A549 (cell line): ENCODE data around the gene TUBGCP5. TPM values are rescaled to one million over a fixed set of nuclear protein-coding genes. Genes with fewer than 3 reads are reported as not detected.

Experiments used
- ATAC-seq, 2 experiments: fragments of 200-7000 bp in 1 of 2; fragments of >200 bp in 1 of 2; cut with Nextera tagmentation in 1 of 2; cut with Tn5 transposase in 1 of 2; 3 replicates each; pipeline versions ENCODE4 v1.8.0 to v1.9.1; 2018 to 2020; ENCODE audit warnings: mild to moderate bottlenecking in 1 of 2, moderate library complexity in 1 of 2
- CTCF ChIA-PET: fragments of 300-600 bp; sonication (Branson Sonifier 250); formaldehyde crosslinking; extraction: SDS; loops from one replicate; lab custom pipeline; 2021; ENCODE audit warnings: antibody characterized with exemption, inconsistent platforms; lab: Yijun Ruan, JAX
- POLR2A ChIA-PET: fragments of 350-600 bp; formaldehyde crosslinking; extraction: SDS; loops from one replicate; lab custom pipeline; 2021; ENCODE audit warnings: antibody characterized with exemption, inconsistent platforms; lab: Yijun Ruan, JAX
- DNase-seq, 2 experiments: peaks; one replicate each; pipeline versions ENCODE4 v3.0.0 to v3.0.0-alpha.2; 2011 to 2016; ENCODE audit warnings: low read depth in 1 of 2, low spot score in 1 of 2
- FAIRE-seq: peaks from 2 replicates; lab custom pipeline; 2011; peaks lifted over from hg19 to GRCh38; lab: Jason Lieb, UNC
- H3K27ac ChIP-seq, 2 experiments: fragments of >200 bp; sonication (Bioruptor Twin); formaldehyde crosslinking; 3 replicates each; pipeline ENCODE4 v1.5.1; 2016 to 2017
- H3K4me1 ChIP-seq: fragments of >200 bp; sonication (Bioruptor Twin); formaldehyde crosslinking; 3 replicates; pipeline ENCODE4 v1.6.1; 2016
- H3K4me2 ChIP-seq: fragments of >200 bp; sonication (Bioruptor Twin); formaldehyde crosslinking; 3 replicates; pipeline ENCODE4 v1.6.1; 2016
- H3K4me3 ChIP-seq: fragments of >200 bp; sonication (Bioruptor Twin); formaldehyde crosslinking; 3 replicates; pipeline ENCODE4 v1.5.1; 2016
- H3K9me3 ChIP-seq: fragments of >200 bp; sonication (Bioruptor Twin); formaldehyde crosslinking; 3 replicates; pipeline ENCODE4 v1.6.1; 2016
- BCL3 ChIP-seq: fragments of >200 bp; sonication (Bioruptor Twin); formaldehyde crosslinking; IDR thresholded peaks from 3 replicates; pipeline ENCODE4 v1.6.1; 2016
- CBX2 ChIP-seq: fragments of 200-600 bp; sonication (generic); IDR thresholded peaks from 2 replicates; pipeline ENCODE4 v1.6.1; 2016; ENCODE audit warnings: low read depth, mild to moderate bottlenecking, borderline replicate concordance
- CEBPB ChIP-seq, 2 experiments: fragments of >200 bp in 1 of 2; sonication (Bioruptor Twin) in 1 of 2; formaldehyde crosslinking in 1 of 2; IDR thresholded peaks; 2 replicates each; pipeline ENCODE4 v1.6.1; 2012 to 2016
- CHD4 ChIP-seq: fragments of 200-600 bp; sonication (generic); IDR thresholded peaks from 2 replicates; pipeline ENCODE4 v1.6.1; 2016; ENCODE audit warnings: antibody characterized with exemption, mild to moderate bottlenecking, borderline replicate concordance
- FOSB ChIP-seq: fragments of 250-450 bp; sonication (Bioruptor Pico); IDR thresholded peaks from 2 replicates; pipeline ENCODE4 v1.5.0; 2020; ENCODE audit warnings: mild to moderate bottlenecking, moderate library complexity
- FOSL2 ChIP-seq, 2 experiments: fragments of 450-650 bp in 1 of 2; fragments of >200 bp in 1 of 2; sonication (Bioruptor Twin) in 1 of 2; formaldehyde crosslinking; IDR thresholded peaks; 2 replicates each; pipeline versions ENCODE4 v1.5.0 to v1.6.1; 2016 to 2020; ENCODE audit warnings: mild to moderate bottlenecking in 1 of 2, moderate library complexity in 1 of 2
- GATA3 ChIP-seq: IDR thresholded peaks from 2 replicates; pipeline ENCODE4 v1.6.1; 2012; ENCODE audit warnings: borderline replicate concordance
- HOXA7 ChIP-seq: fragments of 250-450 bp; sonication (Bioruptor Pico); IDR thresholded peaks from 2 replicates; pipeline ENCODE4 v1.5.0; 2020; ENCODE audit warnings: mild to moderate bottlenecking, moderate library complexity
- JUN ChIP-seq, 2 experiments: fragments of >200 bp; sonication (Bioruptor Twin); formaldehyde crosslinking; IDR thresholded peaks; 2 replicates in 1 of 2; 3 replicates in 1 of 2; pipeline ENCODE4 v1.6.1; 2016 to 2017
- MAX ChIP-seq: IDR thresholded peaks from 2 replicates; pipeline ENCODE4 v1.6.1; 2012
- NPAS2 ChIP-seq: fragments of 250-450 bp; sonication (Bioruptor Pico); IDR thresholded peaks from 2 replicates; pipeline ENCODE4 v1.8.0; 2022; ENCODE audit warnings: mild to moderate bottlenecking, moderate library complexity, borderline replicate concordance
- PHF8 ChIP-seq: fragments of 200-600 bp; sonication (generic); IDR thresholded peaks from 2 replicates; pipeline ENCODE4 v1.6.1; 2016; ENCODE audit warnings: low read depth, mild to moderate bottlenecking, antibody characterized with exemption, moderate library complexity, borderline replicate concordance
- POLR2A ChIP-seq: IDR thresholded peaks from 2 replicates; pipeline ENCODE4 v1.6.1; 2012; ENCODE audit warnings: mild to moderate bottlenecking, low read length
- RAD21 ChIP-seq, 2 experiments: fragments of >200 bp in 1 of 2; sonication (Bioruptor Twin) in 1 of 2; formaldehyde crosslinking in 1 of 2; IDR thresholded peaks in 1 of 2; conservative IDR thresholded peaks in 1 of 2; 2 replicates in 1 of 2; 3 replicates in 1 of 2; pipeline ENCODE4 v1.6.1; 2012 to 2018; ENCODE audit warnings: inconsistent platforms in 1 of 2
- RCOR1 ChIP-seq: fragments of 150-350 bp; IDR thresholded peaks from 2 replicates; pipeline ENCODE4 v1.6.1; 2014; ENCODE audit warnings: antibody characterized with exemption, low read length, low read depth
- REST ChIP-seq: fragments of 200-600 bp; sonication (generic); IDR thresholded peaks from 2 replicates; pipeline ENCODE4 v1.6.1; 2016; ENCODE audit warnings: antibody characterized with exemption, mild to moderate bottlenecking, moderate library complexity
- RFX5 ChIP-seq: fragments of 450-650 bp; IDR thresholded peaks from 2 replicates; pipeline ENCODE4 v1.7.1; 2014; ENCODE audit warnings: antibody characterized with exemption, mild to moderate bottlenecking, moderate library complexity
- SMC3 ChIP-seq: fragments of >200 bp; sonication (Bioruptor Twin); formaldehyde crosslinking; IDR thresholded peaks from 3 replicates; pipeline ENCODE4 v1.6.1; 2018; ENCODE audit warnings: inconsistent platforms
- TP53 ChIP-seq: fragments of 250-450 bp; sonication (Bioruptor Pico); IDR thresholded peaks from 2 replicates; pipeline ENCODE4 v1.5.0; 2021; ENCODE audit warnings: mild to moderate bottlenecking, moderate library complexity
- ZFP36 ChIP-seq: fragments of 450-650 bp; IDR thresholded peaks from 2 replicates; pipeline ENCODE4 v1.6.1; 2014; ENCODE audit warnings: borderline replicate concordance; ENCODE audit not compliant: partially characterized antibody
- WGBS: methylation state at CpG from one replicate; pipeline ENCODE4 v1.1.6; 2017; ENCODE audit errors: missing lambda C conversion rate; 5-methylcytosine and 5-hydroxymethylcytosine counted together
- polyA plus RNA-seq, 4 experiments: library from polyadenylated mRNA; depleted of rRNA in 3 of 4; stranded (reverse); fragments of >200 nt; fragmentation: RNase III in 1 of 4; extraction: RNeasy Plus Mini Kit Qiagen cat#74134 plus additional on column Dnase treatment in 1 of 4; gene quantifications; 2 replicates in 3 of 4; 3 replicates in 1 of 4; pipeline ENCODE4 v1.2.3, GENCODE V29; 2011 to 2017

TUBGCP5 gene
- polyA plus RNA-seq, 2 of the 4 experiments (the other 2 are of a cell fraction): 26.3 to 41.0 TPM

- no peak for TF ChIP-seq REST
- no peak for TF ChIP-seq POLR2A
- no peak for TF ChIP-seq RAD21 (conservative IDR thresholded peaks at IDR 0.05 in 1 of 2, IDR thresholded peaks at IDR 0.05 in 1 of 2)
- TF ChIP-seq RCOR1: no peak
- no peak for TF ChIP-seq CBX2
- no peak for TF ChIP-seq SMC3
- TF ChIP-seq CHD4: no peak
- no peak for TF ChIP-seq TP53
- TF ChIP-seq RFX5: no peak
- TF ChIP-seq HOXA7 (CRISPR knock-in tag): no peak
- TF ChIP-seq FOSB: no peak
Observed at GRCh38 chr15:22981051-22981840, 58.1 kb downstream of the TUBGCP5 start (continued).

DNA sequence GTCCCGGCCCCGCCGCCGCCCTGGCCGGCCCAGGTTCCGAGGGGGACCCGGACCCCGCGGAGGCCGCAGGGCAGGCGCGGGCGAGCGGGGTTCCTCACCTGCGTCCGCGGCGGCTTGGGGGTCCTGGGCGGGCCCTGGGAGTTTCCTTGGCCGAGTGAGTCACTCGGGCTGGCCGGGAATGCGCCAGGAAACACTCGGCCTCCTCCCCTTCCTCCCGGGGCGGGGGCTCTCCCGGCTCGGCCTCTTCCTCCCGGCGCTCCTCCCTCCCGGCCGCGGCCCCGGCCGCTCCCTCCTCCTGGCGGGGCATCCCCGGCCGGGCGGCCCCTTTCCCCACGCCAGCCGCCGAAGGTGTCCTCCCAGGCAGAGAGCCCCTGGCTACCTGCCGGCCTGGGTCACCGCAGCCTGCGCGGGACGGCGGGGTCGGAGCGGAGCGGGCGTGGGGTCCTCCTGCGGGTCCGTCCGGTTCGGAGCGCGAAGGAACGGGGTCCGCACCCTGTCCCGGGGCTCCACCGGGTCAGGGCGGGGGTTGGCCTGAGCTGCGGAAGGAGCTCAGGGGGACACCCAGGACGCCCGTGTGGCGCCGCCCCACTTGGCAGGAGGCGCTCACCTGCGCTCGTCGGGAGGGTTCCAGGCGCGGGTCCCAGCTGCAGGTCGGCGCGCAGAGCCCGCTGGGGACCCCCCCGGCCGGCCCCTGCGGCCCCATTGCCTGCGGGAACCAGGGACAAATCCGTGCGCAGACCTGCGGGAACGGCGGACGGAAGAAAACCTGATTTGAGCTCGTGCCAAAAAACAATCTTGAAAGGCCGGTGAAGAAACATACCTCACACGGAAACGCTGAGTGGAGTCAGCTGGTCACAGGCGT lies 58.9 kb downstream of the TUBGCP5 start, which contains the start of gene CYFIP1:
Gene CYFIP1 (minus strand): TSS at position 180 of the 862 bp plus-strand sequence. CDS start 33,083 bp downstream, outside the sequence.
- no peak for FAIRE-seq
- ChIA-PET CTCF (interaction anchor here (1.5 to 1.9 kb wide), 2 partner anchors 11 to 96 kb away, joined by 3 to 6 read pairs; no protein-coding TSS in a partner anchor), POLR2A (interaction anchor here (3.0 kb wide), 1 partner anchor 59 kb away, joined by 17 read pairs; the partner anchor contains the start of gene TUBGCP5)
- Histone ChIP-seq H3K4me3 (peak within 1 kb of the TSS; percentile 85), H3K4me1 (peaks cover 9% of the 10 kb centered on the region), H3K4me2 (peak within 1 kb of the TSS; percentile 94), H3K27ac (peak within 1 kb of the TSS; percentile 84 to 95), H3K9me3 (no peaks in the 10 kb centered on the region)
- DNase-seq: peak; percentile 84 to 96
- 3% methylated on average over 48 of the region's 93 CpGs for WGBS
- TF ChIP-seq BCL3 (0 out of 3 replicates have a peak, but pooled peaks have one; percentile 20), PHF8 (peak; percentile 54; the same call in 1 of the 2 replicates), CEBPB (IDR thresholded peaks at IDR 0.05) (no peak), GATA3 (no peak), POLR2A (peak; percentile 74), RFX5 (no peak), NPAS2 (CRISPR knock-in tag) (no peak), JUN (IDR thresholded peaks at IDR 0.05) (peak; percentile 60 to 79; a peak in 4 of 5 replicates), MAX (peak; percentile 64), FOSL2 (IDR thresholded peaks at IDR 0.05) (peak; percentile 69), FOSL2 (CRISPR knock-in tag; IDR thresholded peaks at IDR 0.05) (peak; percentile 92), ZFP36 (no peak)
- ATAC-seq: peak; percentile 91 to 92
